GM10266 (cell line): ENCODE results near the gene KRT40.

Source experiments
- DNase-seq: peaks from one replicate; pipeline ENCODE4 v3.0.0; 2012; ENCODE audit errors: extremely low spot score
- TF ChIP-seq, protein P1 (sequence below): IDR thresholded peaks from 2 replicates; pipeline ENCODE4 v1.5.1; 2012; ENCODE audit warnings: mild to moderate bottlenecking, low read depth; ENCODE audit not compliant: control insufficient read depth, insufficient read depth; ENCODE audit errors: missing control alignments

The KRT40 gene

DNA sequence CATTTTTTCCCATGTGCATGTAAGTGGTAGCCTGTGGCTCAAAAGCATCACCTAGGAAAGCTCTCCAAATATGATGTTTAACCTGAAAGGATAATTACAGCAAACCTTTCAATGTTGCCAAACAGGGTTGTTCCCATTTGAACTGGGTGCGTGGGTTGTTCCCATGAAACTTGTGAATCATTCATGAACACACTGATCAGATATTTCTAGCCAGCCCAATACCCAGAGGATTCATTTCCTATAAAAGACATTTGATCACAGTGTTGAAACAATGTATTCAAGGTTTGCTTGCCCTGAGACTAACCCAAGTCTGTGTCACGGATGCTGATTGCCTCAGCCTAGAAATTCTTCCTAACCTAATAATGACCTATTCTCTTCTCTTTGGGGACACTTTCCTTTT is 30.2 kb downstream of the KRT40 start:
- TF ChIP-seq, protein P1, sequence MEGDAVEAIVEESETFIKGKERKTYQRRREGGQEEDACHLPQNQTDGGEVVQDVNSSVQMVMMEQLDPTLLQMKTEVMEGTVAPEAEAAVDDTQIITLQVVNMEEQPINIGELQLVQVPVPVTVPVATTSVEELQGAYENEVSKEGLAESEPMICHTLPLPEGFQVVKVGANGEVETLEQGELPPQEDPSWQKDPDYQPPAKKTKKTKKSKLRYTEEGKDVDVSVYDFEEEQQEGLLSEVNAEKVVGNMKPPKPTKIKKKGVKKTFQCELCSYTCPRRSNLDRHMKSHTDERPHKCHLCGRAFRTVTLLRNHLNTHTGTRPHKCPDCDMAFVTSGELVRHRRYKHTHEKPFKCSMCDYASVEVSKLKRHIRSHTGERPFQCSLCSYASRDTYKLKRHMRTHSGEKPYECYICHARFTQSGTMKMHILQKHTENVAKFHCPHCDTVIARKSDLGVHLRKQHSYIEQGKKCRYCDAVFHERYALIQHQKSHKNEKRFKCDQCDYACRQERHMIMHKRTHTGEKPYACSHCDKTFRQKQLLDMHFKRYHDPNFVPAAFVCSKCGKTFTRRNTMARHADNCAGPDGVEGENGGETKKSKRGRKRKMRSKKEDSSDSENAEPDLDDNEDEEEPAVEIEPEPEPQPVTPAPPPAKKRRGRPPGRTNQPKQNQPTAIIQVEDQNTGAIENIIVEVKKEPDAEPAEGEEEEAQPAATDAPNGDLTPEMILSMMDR, result no peak
- DNase-seq, result no peak

DNA sequence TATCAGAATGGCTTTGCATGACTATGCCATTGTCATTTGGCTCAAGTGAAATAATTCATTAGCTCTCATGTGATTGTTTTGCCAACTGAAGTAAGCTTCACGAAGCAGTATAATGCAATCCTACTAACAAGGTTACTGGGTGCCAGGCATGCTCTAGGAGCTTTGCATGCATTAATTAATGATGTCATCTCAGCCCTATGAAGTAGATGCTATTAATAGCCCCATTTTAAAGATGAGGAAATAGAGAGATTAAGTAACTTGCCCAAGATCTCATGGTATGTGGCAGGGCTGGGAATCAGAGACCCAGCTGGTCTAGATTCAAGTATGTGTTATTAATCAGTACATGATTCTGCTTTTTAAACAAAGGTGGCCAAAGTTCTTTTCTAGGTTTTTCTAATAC is 31.5 kb downstream of the KRT40 start:
- TF ChIP-seq, protein P1, result no peak
- no peak for DNase-seq

DNA sequence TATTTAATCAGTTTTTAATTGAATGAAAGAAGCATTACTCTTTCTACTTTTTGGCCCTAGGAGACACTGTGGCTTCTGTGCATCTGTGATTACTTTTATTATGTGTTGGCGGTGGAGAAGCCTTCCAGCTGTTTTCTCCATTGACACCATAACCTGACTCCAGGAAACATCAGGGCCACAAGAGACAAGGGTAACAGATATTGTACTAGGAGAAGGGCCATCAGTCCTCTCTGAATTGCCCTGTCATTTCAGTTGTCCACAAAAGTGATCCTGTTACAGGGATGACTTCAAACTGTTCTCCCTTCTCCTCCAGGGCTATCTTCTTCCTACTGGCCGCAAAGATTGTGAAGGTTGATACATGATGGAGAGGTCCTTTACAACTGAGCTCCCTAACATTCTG is 32.0 kb downstream of the KRT40 start:
- DNase-seq, result no peak
- TF ChIP-seq, protein P1, result no peak

DNA sequence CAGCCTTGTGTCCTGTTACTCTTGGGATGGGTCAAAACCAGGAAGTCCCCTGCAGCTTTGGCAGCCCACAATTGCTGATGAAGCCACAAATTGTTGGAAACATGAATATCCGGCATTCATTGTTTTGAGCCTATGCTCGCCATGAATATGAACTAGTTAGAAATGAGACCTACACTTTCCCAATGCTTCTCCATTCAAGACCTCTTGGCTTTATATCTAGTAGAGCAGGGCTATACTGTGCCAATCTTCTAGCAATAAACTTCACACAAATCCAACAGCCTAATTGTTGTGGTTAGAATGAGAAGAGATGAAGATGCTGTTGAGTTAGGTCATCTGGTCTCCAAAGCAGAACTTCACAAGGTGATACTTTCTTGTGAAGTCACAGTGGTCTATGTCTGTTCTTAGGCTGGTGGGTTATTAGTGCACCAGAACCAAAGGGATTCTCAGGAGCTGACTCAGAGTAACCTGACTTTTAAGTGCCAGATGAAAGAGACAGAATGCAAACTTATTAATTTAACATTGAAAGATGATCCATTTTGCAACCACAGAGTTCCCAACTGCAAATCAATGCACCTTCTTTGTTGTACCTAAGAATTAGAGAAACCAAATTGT is 33.0 kb downstream of the KRT40 start:
- no peak for DNase-seq
- TF ChIP-seq, protein P1, result no peak

DNA sequence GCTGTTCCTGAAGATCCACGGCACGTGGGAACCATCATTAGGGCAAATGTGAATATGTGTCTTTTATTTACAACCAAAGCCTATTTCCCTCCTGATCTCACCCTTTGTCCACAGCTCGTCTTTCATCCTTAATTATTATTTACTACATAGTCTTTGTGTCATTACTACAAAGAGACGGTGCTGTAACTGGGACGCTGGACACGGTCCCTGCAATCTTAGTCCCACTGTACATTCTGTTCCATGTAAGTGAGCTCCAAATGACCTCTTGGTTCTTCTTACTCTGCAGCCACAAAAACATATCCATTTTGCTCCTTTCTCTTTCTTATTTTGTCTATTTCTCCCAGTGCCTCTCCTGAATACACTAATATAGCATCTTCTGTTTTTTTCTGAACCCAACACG is 34.0 kb downstream of the KRT40 start:
- DNase-seq, result no peak
- TF ChIP-seq, protein P1, result no peak

DNA sequence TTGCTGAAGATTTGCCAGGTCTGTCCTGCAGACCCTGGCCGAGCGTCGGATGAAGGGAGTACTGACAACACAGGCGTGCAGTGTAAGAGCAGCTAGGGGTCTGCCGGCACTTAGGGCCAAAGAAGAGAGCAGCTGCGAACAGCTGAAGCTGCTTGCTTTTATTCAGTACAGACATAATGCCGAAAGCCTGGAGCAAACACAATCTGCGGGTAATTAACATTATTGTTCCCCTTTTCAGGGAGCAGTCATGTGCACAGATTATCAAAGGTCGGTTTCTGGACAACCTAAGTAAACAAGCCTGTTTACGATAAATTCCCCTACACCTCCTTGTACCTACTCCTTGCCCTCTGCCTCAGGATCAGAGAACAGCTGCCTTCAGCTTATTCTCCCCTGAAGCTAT is 34.7 kb downstream of the KRT40 start:
- DNase-seq, result no peak
- TF ChIP-seq, protein P1, result no peak

DNA sequence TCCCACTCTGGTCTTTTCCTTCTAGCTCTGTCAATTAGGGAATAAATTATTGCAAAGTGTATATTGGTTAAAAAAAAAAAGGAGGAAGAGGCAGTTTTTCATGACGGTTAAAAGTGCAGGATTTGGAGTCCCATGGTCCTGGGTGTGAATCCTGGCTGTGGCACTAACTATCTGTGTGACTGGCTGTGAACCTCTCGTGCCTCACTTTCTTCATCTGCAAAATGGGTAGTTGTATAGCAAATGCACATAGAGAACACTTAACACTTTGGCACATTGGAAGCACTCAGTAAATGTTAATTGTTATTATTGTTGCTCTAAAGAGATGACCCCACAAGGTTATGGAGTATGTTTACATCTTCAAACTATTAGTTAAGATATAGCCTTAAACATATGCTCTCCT is 36.2 kb downstream of the KRT40 start:
- TF ChIP-seq, protein P1, result no peak
- DNase-seq, result no peak
